ENCODE measurements around the gene ATG10.
A peak's percentile ranks its signal among the peaks of the same experiment; 100 is the strongest.

ATG10 gene

GRCh38 chr5:82142217-82142841 lies 170.5 kb downstream of the ATG10 start:
- Histone ChIP-seq H3K36me3 (ENCODE audit: low read depth) (no peaks in the 10 kb centered on the region), H3K27me3 (ENCODE audit: insufficient read depth, poor library complexity, severe bottlenecking) (no peaks in the 10 kb centered on the region), H3K4me3 (ENCODE audit: severe bottlenecking) (no peak overlapping the region), H3K9me3 (ENCODE audit: severe bottlenecking) (no peaks in the 10 kb centered on the region), H3K27ac (ENCODE audit: poor library complexity, severe bottlenecking) (no peak overlapping the region), H3K4me1 (ENCODE audit: insufficient read depth, poor library complexity, severe bottlenecking) (no peaks in the 10 kb centered on the region)
- TF ChIP-seq CTCF (IDR thresholded peaks at IDR 0.05; ENCODE audit: poor library complexity, severe bottlenecking) = no peak
- DNase-seq (ENCODE audit: low spot score) (no peak), ATAC-seq (ENCODE audit: low read depth) (no peak)

GRCh38 chr5:82142928-82143577 lies 171.2 kb downstream of the ATG10 start:
- H3K27ac ChIP-seq (ENCODE audit: poor library complexity, severe bottlenecking) = no peak overlapping the region
- ATAC-seq (ENCODE audit: low read depth) (no peak), DNase-seq (ENCODE audit: low spot score) (no peak)
- H3K9me3 ChIP-seq (ENCODE audit: severe bottlenecking) = no peaks in the 10 kb centered on the region
- H3K4me1 ChIP-seq (ENCODE audit: insufficient read depth, poor library complexity, severe bottlenecking) = peaks cover 4% of the 10 kb centered on the region
- H3K27me3 ChIP-seq (ENCODE audit: insufficient read depth, poor library complexity, severe bottlenecking) = no peaks in the 10 kb centered on the region
- no peaks in the 10 kb centered on the region for H3K36me3 ChIP-seq (ENCODE audit: low read depth)
- no peak for TF ChIP-seq CTCF (IDR thresholded peaks at IDR 0.05; ENCODE audit: poor library complexity, severe bottlenecking)
- H3K4me3 ChIP-seq (ENCODE audit: severe bottlenecking) = no peak overlapping the region

- ATAC-seq (ENCODE audit: low read depth) (peak; percentile 85), DNase-seq (ENCODE audit: low spot score) (no peak)
Measured at GRCh38 chr5:82147860-82148573, 176.2 kb downstream of the ATG10 start.

GRCh38 chr5:82149434-82149833 lies 177.6 kb downstream of the ATG10 start:
- DNase-seq (ENCODE audit: low spot score) (no peak), ATAC-seq (ENCODE audit: low read depth) (no peak)
- Histone ChIP-seq H3K27me3 (ENCODE audit: insufficient read depth, poor library complexity, severe bottlenecking) (no peaks in the 10 kb centered on the region), H3K4me1 (ENCODE audit: insufficient read depth, poor library complexity, severe bottlenecking) (peaks cover 19% of the 10 kb centered on the region), H3K9me3 (ENCODE audit: severe bottlenecking) (no peaks in the 10 kb centered on the region), H3K36me3 (ENCODE audit: low read depth) (no peaks in the 10 kb centered on the region), H3K27ac (ENCODE audit: poor library complexity, severe bottlenecking) (no peak overlapping the region), H3K4me3 (ENCODE audit: severe bottlenecking) (no peak overlapping the region)
- TF ChIP-seq CTCF (IDR thresholded peaks at IDR 0.05; ENCODE audit: poor library complexity, severe bottlenecking) = no peak

More at GRCh38 chr5:82147860-82148573, 176.2 kb downstream of the ATG10 start:
- H3K36me3 ChIP-seq (ENCODE audit: low read depth) = no peaks in the 10 kb centered on the region
- H3K4me1 ChIP-seq (ENCODE audit: insufficient read depth, poor library complexity, severe bottlenecking) = peaks cover 19% of the 10 kb centered on the region
- peak overlapping the region; percentile 25 for H3K27ac ChIP-seq (ENCODE audit: poor library complexity, severe bottlenecking)
- no peak overlapping the region for H3K4me3 ChIP-seq (ENCODE audit: severe bottlenecking)
- no peak for TF ChIP-seq CTCF (IDR thresholded peaks at IDR 0.05; ENCODE audit: poor library complexity, severe bottlenecking)
- H3K27me3 ChIP-seq (ENCODE audit: insufficient read depth, poor library complexity, severe bottlenecking) = no peaks in the 10 kb centered on the region
- no peaks in the 10 kb centered on the region for H3K9me3 ChIP-seq (ENCODE audit: severe bottlenecking)

Data from RWPE2 (cell line).